ENCODE results near the gene NR0B2.

GRCh38 chr1:26888231-26888630, 25.5 kb downstream of the NR0B2 start:
- TF ChIP-seq, protein P1, sequence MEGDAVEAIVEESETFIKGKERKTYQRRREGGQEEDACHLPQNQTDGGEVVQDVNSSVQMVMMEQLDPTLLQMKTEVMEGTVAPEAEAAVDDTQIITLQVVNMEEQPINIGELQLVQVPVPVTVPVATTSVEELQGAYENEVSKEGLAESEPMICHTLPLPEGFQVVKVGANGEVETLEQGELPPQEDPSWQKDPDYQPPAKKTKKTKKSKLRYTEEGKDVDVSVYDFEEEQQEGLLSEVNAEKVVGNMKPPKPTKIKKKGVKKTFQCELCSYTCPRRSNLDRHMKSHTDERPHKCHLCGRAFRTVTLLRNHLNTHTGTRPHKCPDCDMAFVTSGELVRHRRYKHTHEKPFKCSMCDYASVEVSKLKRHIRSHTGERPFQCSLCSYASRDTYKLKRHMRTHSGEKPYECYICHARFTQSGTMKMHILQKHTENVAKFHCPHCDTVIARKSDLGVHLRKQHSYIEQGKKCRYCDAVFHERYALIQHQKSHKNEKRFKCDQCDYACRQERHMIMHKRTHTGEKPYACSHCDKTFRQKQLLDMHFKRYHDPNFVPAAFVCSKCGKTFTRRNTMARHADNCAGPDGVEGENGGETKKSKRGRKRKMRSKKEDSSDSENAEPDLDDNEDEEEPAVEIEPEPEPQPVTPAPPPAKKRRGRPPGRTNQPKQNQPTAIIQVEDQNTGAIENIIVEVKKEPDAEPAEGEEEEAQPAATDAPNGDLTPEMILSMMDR (IDR thresholded peaks at IDR 0.05) = no peak
- TF ChIP-seq EZH2 (IDR thresholded peaks at IDR 0.05) = no peak

Measured in neural progenitor cell (in vitro differentiated cells).